Measurements from ENCODE around the gene PACS2. TPM values are rescaled to one million over a fixed set of nuclear protein-coding genes. Genes with fewer than 3 reads are reported as not detected.

Gene PACS2
- total RNA-seq, 2 donors from 2014 or later: 48.5 to 124 TPM

DNA sequence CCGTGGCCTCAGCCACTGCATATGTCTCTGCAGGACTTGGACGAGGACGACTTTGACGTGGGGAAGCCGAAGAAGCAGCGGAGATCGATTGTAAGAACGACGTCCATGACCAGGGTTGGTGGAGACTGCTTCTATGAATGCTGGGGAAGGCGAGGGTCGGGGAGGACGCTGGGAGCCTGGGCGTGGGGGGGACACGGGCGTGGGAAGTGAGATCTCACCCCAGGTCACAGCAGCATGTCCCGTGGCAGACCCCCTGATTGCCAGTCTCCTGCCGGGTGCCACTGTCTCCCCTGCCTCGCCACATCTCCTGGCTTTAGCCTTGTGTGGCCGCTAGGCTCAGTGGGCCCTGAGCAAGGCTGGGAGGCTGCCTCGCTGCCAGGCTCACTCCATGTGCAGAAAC is 53.9 kb downstream of the PACS2 start:
- DNase-seq (ENCODE audit: low spot score): no peak
- Histone ChIP-seq H3K4me1 (replicated peaks) (no peaks in the 10 kb centered on the region), H3K9me3 (no peaks in the 10 kb centered on the region), H3K27ac (no peak overlapping the region), H3K36me3 (peaks cover 0 to 3% of the 10 kb centered on the region in 2 donors), H3K4me3 (no peak overlapping the region), H3K27me3 (replicated peaks; ENCODE audit: insufficient read depth) (no peaks in the 10 kb centered on the region)
- TF ChIP-seq, protein P1, sequence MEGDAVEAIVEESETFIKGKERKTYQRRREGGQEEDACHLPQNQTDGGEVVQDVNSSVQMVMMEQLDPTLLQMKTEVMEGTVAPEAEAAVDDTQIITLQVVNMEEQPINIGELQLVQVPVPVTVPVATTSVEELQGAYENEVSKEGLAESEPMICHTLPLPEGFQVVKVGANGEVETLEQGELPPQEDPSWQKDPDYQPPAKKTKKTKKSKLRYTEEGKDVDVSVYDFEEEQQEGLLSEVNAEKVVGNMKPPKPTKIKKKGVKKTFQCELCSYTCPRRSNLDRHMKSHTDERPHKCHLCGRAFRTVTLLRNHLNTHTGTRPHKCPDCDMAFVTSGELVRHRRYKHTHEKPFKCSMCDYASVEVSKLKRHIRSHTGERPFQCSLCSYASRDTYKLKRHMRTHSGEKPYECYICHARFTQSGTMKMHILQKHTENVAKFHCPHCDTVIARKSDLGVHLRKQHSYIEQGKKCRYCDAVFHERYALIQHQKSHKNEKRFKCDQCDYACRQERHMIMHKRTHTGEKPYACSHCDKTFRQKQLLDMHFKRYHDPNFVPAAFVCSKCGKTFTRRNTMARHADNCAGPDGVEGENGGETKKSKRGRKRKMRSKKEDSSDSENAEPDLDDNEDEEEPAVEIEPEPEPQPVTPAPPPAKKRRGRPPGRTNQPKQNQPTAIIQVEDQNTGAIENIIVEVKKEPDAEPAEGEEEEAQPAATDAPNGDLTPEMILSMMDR (IDR thresholded peaks at IDR 0.05): no peak
- TF ChIP-seq POLR2AphosphoS5 (IDR thresholded peaks at IDR 0.05) (no peak), POLR2A (IDR thresholded peaks at IDR 0.05) (no peak)
- intact Hi-C loops (cut with DNase I): no loop called here
- 91% methylated on average over 20 of the region's 20 CpGs for WGBS

DNA sequence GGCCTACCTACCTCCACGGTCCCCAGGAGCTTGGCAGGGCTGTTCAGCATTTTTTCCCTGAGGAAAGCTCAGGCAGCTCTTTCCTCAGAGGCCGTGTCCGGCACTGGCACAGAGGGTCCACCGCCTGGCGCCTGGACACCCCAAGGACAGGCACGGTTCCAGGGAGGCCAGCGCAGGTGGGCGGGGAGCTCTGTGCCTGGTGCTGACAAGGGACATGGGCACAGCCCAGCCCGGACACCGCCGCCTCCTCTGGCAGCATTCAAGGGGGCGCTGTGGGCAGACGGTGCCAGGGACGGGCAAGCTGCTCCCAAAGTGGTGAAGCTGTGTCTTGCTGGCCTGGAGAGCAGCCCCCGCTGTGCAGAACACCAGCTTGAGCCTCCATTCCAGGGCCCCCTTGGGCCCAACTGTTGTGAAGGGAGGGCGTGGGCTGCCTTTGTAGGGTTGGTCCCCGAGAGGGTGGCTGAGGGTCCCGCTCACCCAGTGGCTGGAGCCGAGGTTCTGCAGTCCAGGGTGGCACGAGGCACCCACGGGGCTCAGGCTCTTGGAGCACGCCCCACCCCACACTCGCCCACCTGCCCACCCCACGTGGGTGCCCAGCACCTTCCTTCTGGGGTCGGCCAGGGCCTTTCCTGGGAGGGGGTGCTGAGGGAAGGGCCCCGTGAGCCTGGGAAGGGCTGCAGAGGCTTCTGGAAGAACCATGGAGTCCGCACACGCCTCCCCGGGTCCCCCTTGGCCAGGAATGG is 54.5 kb downstream of the PACS2 start:
- TF ChIP-seq POLR2AphosphoS5 (IDR thresholded peaks at IDR 0.05): no peak
- no peak for TF ChIP-seq POLR2A (IDR thresholded peaks at IDR 0.05)
- TF ChIP-seq, protein P1 (IDR thresholded peaks at IDR 0.05): no peak
- H3K36me3 ChIP-seq: peaks cover 0 to 3% of the 10 kb centered on the region in 2 donors
- 94% methylated on average over 28 of the region's 29 CpGs for WGBS
- no peaks in the 10 kb centered on the region for H3K4me1 ChIP-seq (replicated peaks)
- H3K27ac ChIP-seq: no peak overlapping the region
- H3K4me3 ChIP-seq: no peak overlapping the region
- no peaks in the 10 kb centered on the region for H3K9me3 ChIP-seq
- intact Hi-C loops (cut with DNase I): no loop called here
- H3K27me3 ChIP-seq (replicated peaks; ENCODE audit: insufficient read depth): no peaks in the 10 kb centered on the region
- no peak for DNase-seq (ENCODE audit: low spot score)

GRCh38 chr14:105369653-105370040 is 55.1 kb downstream of the PACS2 start:
- Histone ChIP-seq H3K4me3 (no peak overlapping the region), H3K27me3 (replicated peaks; ENCODE audit: insufficient read depth) (no peaks in the 10 kb centered on the region), H3K27ac (no peak overlapping the region), H3K9me3 (no peaks in the 10 kb centered on the region), H3K36me3 (peaks cover 0 to 3% of the 10 kb centered on the region in 2 donors), H3K4me1 (replicated peaks) (no peaks in the 10 kb centered on the region)
- DNase-seq (ENCODE audit: low spot score): no peak
- no peak for TF ChIP-seq POLR2AphosphoS5 (IDR thresholded peaks at IDR 0.05)
- TF ChIP-seq, protein P1 (IDR thresholded peaks at IDR 0.05): no peak
- TF ChIP-seq POLR2A (IDR thresholded peaks at IDR 0.05): no peak
- WGBS: 93% methylated on average over 27 of the region's 28 CpGs
- intact Hi-C loops (cut with DNase I): loop anchor here (2.0 kb wide), 1 partner anchor 121 kb away; the partner anchor contains the start of gene TEDC1

DNA sequence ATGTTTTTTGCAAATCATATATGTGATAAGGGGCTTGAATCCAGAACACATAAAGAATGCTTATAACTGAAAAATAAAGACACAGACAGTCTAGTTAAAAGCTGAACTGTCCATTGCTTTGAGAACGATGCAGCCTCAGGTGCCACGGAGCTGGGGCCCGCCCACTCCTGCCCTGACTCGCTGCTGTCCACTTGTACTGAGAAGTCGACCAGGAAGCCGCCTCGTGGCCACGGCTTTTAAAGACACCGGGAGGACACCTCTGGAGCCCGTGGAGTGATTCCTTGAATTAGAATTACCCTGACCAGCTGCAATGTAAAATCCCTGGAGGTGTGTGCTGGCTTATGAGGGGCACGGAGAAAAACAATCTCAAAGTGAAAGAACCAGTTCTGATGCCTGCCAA is 59.8 kb downstream of the PACS2 start:
- WGBS: 51% methylated on average over 11 of the region's 11 CpGs
- H3K4me3 ChIP-seq: no peak overlapping the region
- TF ChIP-seq, protein P1 (IDR thresholded peaks at IDR 0.05): peak in 1 of 4 experiments; percentile 30
- TF ChIP-seq POLR2A (IDR thresholded peaks at IDR 0.05) (no peak), POLR2AphosphoS5 (IDR thresholded peaks at IDR 0.05) (no peak)
- no peak overlapping the region for H3K27ac ChIP-seq
- peak; percentile 48 for DNase-seq (ENCODE audit: low spot score)
- no peaks in the 10 kb centered on the region for H3K4me1 ChIP-seq (replicated peaks)
- peaks cover 0 to 3% of the 10 kb centered on the region in 2 donors for H3K36me3 ChIP-seq
- intact Hi-C loops (cut with DNase I): no loop called here
- no peaks in the 10 kb centered on the region for H3K9me3 ChIP-seq
- no peaks in the 10 kb centered on the region for H3K27me3 ChIP-seq (replicated peaks; ENCODE audit: insufficient read depth)

GRCh38 chr14:105375635-105376057 is 61.1 kb downstream of the PACS2 start:
- Histone ChIP-seq H3K36me3 (no peaks in the 10 kb centered on the region), H3K27ac (no peak overlapping the region), H3K9me3 (no peaks in the 10 kb centered on the region), H3K4me1 (replicated peaks) (no peaks in the 10 kb centered on the region), H3K27me3 (replicated peaks; ENCODE audit: insufficient read depth) (no peaks in the 10 kb centered on the region), H3K4me3 (no peak overlapping the region)
- intact Hi-C loops (cut with DNase I): no loop called here
- no peak for DNase-seq (ENCODE audit: low spot score)
- TF ChIP-seq, protein P1 (IDR thresholded peaks at IDR 0.05): no peak
- TF ChIP-seq POLR2A (IDR thresholded peaks at IDR 0.05) (no peak), POLR2AphosphoS5 (IDR thresholded peaks at IDR 0.05) (no peak)
- WGBS: 81% methylated on average over 4 of the region's 4 CpGs

All from prostate gland (tissue), 2 donors.